Peyer's patch (tissue), 4 donors: ENCODE measurements around the gene DISP3.

Source experiments
- POLR2A ChIP-seq, 2 donors: fragments of 450-650 bp; IDR thresholded peaks; one replicate each; pipeline ENCODE4 v1.5.1; 2017; ENCODE audit warnings: antibody characterized with exemption in 2 of 2, mild to moderate bottlenecking in 2 of 2, moderate library complexity in 2 of 2
- TF ChIP-seq, protein P1 (sequence below), 6 experiments: fragments of 450-650 bp in 4 of 6; fragments of 200-600 bp in 2 of 6; sonication (generic) in 1 of 6; IDR thresholded peaks; one replicate each; pipeline ENCODE4 v1.5.1; 2017 to 2019; ENCODE audit warnings: antibody characterized with exemption in 6 of 6, mild to moderate bottlenecking in 3 of 6, moderate library complexity in 1 of 6

DNA sequence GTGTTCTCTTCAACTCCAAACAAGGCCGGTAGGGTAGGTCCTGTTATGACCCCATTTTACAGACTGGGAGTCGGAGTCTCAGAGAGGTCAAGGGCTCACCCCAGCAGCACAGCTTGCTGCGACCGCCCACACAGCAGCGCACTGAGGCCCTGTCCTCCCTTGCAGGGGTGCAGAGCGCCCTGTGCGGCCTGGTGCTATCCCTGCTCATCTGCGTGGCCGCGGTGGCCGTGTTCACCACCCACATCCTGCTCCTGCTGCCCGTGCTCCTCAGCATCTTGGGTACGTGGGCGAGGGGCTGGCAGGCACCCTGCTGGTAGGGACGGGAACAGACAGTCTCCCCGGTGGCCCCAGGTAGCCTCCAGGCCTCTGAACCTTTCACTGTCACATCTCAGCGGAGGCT, 55.9 kb downstream of the DISP3 start:
- TF ChIP-seq, protein P1, sequence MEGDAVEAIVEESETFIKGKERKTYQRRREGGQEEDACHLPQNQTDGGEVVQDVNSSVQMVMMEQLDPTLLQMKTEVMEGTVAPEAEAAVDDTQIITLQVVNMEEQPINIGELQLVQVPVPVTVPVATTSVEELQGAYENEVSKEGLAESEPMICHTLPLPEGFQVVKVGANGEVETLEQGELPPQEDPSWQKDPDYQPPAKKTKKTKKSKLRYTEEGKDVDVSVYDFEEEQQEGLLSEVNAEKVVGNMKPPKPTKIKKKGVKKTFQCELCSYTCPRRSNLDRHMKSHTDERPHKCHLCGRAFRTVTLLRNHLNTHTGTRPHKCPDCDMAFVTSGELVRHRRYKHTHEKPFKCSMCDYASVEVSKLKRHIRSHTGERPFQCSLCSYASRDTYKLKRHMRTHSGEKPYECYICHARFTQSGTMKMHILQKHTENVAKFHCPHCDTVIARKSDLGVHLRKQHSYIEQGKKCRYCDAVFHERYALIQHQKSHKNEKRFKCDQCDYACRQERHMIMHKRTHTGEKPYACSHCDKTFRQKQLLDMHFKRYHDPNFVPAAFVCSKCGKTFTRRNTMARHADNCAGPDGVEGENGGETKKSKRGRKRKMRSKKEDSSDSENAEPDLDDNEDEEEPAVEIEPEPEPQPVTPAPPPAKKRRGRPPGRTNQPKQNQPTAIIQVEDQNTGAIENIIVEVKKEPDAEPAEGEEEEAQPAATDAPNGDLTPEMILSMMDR (IDR thresholded peaks at IDR 0.05), result no peak
- no peak for TF ChIP-seq POLR2A (IDR thresholded peaks at IDR 0.05)
